ENCODE data around the gene DEXI. TPM values are rescaled to one million over a fixed set of nuclear protein-coding genes. Genes with fewer than 3 reads are reported as not detected.

Gene DEXI
- total and polyA plus RNA-seq, 9 of the 15 experiments (the other 6 are each of a cell fraction or from before 2014, with no cell fraction given) = 2.9 to 40.1 (median 22.0) TPM

GRCh38 chr16:10944249-10945064 lies 2.2 kb upstream of the DEXI start, which contains the start of gene CLEC16A (continued):
- TF ChIP-seq ZNF609 (CRISPR knock-in tag; IDR thresholded peaks at IDR 0.05; ENCODE audit: borderline replicate concordance) = no peak
- TF ChIP-seq RAD21 (CRISPR knock-in tag; conservative IDR thresholded peaks at IDR 0.05 in 1 of 2, IDR thresholded peaks at IDR 0.05 in 1 of 2) = no peak
- TF ChIP-seq ZNF134 (CRISPR knock-in tag; conservative IDR thresholded peaks at IDR 0.05) = no peak
- TF ChIP-seq ZHX1 (conservative IDR thresholded peaks at IDR 0.05; ENCODE audit: low read length) = no peak
- no peak for TF ChIP-seq SMAD3 (CRISPR knock-in tag; conservative IDR thresholded peaks at IDR 0.05)
- no peak for TF ChIP-seq ZNF165 (CRISPR knock-in tag; IDR thresholded peaks at IDR 0.05; ENCODE audit: borderline replicate concordance)
- TF ChIP-seq CGGBP1 (CRISPR knock-in tag; IDR thresholded peaks at IDR 0.05) = no peak
- TF ChIP-seq BMI1 (IDR thresholded peaks at IDR 0.05; ENCODE audit: low read length) = no peak
- TF ChIP-seq MXD1 (CRISPR knock-in tag; IDR thresholded peaks at IDR 0.05; ENCODE audit: borderline replicate concordance, poor library complexity, severe bottlenecking) = no peak
- TF ChIP-seq GATA2 (CRISPR knock-in tag; IDR thresholded peaks at IDR 0.05) = no peak
- no peak for TF ChIP-seq DPF2 (IDR thresholded peaks at IDR 0.05)
- TF ChIP-seq KDM4B (IDR thresholded peaks at IDR 0.05; ENCODE audit: borderline replicate concordance in 2 of 2, low read depth in 1 of 2) = peak in 1 of 2 experiments; percentile 76; a peak in 1 of 4 replicates
- TF ChIP-seq NKRF (IDR thresholded peaks at IDR 0.05; ENCODE audit: borderline replicate concordance) = peak; percentile 49; the same call in 1 of the 2 replicates
- no peak for TF ChIP-seq RFX7 (CRISPR knock-in tag; IDR thresholded peaks at IDR 0.05)
- peak; percentile 94 for TF ChIP-seq CREM (IDR thresholded peaks at IDR 0.05; ENCODE audit: low read depth)
- no peak for TF ChIP-seq BCL6 (CRISPR knock-in tag; IDR thresholded peaks at IDR 0.05)
- TF ChIP-seq SMARCC2 (IDR thresholded peaks at IDR 0.05; ENCODE audit: low read depth) = no peak

All from K562 (cell line).